ENCODE data around the gene IL1RAPL2.
"Not testable (repeated sequence)": the region's sequence is repeated elsewhere in the genome, so short reads cannot be mapped to it uniquely, and the experiment has no call there.

IL1RAPL2 gene

DNA sequence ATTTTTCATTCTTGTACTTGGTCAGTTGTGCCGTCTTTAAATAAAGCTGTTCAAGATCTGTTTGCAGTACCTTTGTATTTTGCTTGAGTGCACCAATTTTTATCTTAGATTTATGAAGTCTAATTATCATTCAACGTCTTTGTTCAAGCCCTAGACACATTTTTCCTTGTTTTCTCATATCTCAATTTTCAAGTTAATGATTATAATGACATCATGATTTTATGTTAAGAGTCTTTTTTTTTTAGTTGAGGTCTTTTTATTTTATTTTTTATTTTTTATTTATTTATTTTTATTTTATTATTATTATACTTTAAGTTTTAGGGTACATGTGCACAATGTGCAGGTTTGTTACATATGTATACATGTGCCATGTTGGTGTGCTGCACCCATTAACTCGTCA is 463.0 kb downstream of the IL1RAPL2 start:
- not testable (repeated sequence) for DNase-seq (ENCODE audit: low read depth)

DNA sequence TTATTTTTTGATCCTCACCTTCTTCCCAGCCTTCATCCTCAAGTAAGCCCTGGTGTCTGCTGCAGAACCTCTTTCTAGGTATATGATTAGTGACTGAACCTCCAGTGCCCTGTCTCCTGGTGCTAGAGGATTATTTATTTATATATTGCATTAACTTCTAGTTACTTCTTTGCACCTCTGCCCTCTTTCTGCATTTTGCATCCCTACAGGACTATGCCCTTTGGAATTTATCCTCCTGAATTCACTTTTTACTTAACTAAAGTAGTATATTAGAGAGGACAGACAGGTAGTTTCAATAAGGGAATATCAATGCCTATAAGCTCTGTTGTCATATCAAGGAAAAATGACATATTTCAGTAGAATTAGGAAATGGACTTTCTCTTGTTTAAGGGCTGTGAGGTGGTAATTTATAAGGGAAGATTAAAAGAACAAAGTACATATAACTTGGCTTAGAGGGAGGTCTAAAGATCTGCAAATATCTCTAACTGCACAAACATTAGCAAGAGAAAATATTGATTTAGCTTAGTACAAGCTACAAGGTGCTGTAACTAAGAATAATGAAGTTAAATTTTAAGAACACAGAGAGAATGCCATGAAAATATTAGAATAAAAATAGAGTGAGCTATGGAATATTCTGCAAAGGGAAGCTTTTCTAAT is 472.8 kb downstream of the IL1RAPL2 start:
- no peak for DNase-seq (ENCODE audit: low read depth)

DNA sequence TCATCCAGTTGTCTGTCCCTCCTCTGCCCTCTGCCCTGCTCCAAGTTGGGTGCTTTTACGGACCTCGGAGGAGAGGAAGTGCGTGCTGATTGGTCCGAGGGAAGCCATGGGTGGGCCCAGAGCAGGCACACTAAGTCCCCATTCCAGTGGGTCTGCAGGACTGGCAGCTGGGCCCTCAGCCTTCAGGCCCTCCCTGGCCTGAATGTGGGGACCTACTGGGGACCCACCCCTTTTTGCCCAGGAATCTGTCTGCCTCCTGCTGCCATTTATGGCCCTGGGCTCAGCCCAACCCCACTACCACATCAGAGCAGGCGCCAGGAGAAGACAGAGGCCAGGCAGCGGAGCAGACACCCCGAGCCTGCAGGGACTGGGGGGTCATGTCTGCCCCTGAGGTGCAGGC is 484.9 kb downstream of the IL1RAPL2 start:
- no peak for DNase-seq (ENCODE audit: low read depth)

DNA sequence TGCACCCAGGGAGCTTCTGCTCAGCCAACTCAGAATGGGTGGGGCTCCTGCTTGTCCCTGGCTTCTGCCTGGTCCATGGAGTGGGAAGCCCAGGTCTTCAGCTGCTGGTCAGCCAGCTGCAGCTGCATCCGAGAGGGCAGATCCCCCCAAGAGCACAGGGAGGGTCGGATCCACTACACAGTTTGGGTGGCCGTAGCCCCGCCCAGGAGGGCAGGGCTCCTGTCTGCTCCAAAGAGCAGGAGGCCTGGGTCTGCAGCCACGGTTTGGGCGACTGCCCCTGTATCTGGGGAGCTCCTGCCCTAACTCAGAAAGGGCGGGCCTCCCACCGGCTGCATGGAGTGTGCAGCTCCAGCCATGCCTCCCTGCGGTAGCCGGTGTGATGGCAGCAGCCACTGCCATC is 485.4 kb downstream of the IL1RAPL2 start:
- no peak for DNase-seq (ENCODE audit: low read depth)

DNA sequence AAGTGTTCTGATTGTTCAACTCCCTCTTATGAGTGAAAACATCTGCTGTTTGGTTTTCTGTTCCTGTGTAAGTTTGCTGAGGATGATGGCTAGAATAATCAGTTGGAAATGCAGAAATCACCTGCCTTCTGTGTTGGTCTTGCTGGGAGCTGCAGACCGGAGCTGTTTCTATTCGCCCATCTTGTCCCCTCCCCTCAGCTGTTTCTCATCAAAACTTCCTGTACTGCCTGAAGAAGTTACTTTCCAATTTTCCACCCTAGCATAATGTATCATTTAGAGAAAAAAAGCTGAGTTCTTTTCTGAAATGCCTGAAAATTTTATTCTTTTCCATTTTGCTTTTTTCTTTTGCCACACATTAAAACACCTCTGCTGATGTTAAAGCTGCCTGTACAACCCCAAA is 486.9 kb downstream of the IL1RAPL2 start:
- DNase-seq (ENCODE audit: low read depth): no peak

DNA sequence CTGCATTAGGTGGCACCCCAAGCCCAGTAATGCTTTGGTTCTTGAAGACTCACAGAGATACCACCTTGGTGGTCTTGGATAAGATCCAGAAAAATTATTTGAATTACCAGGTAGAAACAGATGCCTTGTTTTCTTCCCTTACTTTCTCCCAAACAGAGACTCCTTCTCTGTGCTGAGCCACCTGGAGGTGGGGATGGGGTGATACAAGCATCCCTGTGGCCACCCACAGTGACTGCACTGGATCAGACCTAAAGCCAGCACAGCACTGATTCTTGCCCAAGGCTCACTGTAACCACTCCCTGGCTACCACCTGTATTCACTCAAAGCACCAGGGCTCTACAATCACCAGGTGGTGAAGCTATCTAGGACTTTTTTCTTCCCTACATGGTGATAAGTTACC is 497.7 kb downstream of the IL1RAPL2 start:
- DNase-seq (ENCODE audit: low read depth): no peak

DNA sequence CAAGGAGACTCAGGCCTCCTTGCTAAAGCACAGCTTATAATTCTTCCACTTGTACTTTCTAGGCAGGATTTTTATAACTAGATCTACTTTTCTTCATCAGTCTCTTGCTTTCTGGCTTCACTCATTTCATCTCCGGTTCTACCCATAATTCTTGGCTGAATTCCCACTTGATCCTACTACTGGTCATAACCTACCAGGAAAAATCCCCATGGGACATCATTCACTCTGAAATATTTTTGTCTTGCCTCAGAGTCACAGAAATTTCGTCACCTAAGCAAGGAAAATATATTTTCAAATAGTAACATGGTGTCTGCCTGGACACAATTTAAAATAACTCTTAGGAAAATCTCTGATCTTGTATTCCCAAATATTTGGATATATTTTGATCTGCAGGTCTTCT is 532.2 kb downstream of the IL1RAPL2 start:
- DNase-seq (ENCODE audit: low read depth): no peak

- no peak for DNase-seq (ENCODE audit: low read depth)
Observed at GRCh38 chrX:105098812-105099211, 532.8 kb downstream of the IL1RAPL2 start.

- DNase-seq (ENCODE audit: low read depth): no peak
Observed at GRCh38 chrX:105101378-105101777, 535.4 kb downstream of the IL1RAPL2 start.

DNA sequence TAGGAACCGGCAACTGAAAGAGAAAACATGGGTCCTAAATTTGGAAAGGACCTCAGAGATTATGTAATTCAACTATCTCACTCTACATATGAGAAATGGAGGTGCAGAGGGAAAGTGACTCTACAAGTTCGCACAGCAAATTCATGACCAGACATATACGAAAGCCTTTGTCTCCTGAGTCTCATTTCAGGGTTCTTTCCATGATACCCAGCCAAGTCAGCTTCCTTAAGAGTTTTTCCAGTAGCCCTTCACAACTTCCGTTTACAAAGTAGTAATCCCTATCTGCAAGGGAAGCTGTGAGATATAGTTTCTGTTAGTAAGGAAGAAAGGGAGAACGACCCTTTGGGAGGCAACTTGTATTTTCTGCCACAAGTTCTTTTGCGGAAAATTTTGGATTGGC is 543.9 kb downstream of the IL1RAPL2 start:
- DNase-seq (ENCODE audit: low read depth): no peak

DNA sequence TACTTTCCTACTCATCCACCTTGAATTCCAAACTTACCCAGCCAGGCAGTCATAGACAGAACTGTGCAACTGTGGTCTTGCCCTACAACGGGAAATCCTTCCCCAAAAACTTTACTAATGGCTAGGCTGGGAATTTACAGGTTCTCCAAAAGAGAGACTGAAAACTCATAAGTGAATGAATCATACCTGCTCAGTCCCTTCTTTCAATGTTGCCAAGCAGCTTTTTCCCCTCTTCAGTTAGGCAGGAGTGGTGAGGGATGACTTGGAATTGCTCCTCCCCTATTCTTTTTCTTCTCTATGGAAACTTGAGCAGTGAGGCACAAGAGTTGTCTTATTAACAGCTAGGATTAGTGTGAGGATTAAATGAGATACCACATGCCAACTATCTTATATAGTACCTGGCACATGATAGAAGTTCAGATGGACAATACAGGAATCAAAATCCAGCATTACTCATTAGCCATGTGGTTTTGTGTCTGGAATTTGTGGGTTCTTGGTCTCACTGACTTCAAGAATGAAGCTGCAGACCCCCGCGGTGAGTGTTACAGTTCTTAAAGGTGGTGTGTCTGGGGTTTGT is 548.6 kb downstream of the IL1RAPL2 start:
- DNase-seq (ENCODE audit: low read depth): no peak

DNA sequence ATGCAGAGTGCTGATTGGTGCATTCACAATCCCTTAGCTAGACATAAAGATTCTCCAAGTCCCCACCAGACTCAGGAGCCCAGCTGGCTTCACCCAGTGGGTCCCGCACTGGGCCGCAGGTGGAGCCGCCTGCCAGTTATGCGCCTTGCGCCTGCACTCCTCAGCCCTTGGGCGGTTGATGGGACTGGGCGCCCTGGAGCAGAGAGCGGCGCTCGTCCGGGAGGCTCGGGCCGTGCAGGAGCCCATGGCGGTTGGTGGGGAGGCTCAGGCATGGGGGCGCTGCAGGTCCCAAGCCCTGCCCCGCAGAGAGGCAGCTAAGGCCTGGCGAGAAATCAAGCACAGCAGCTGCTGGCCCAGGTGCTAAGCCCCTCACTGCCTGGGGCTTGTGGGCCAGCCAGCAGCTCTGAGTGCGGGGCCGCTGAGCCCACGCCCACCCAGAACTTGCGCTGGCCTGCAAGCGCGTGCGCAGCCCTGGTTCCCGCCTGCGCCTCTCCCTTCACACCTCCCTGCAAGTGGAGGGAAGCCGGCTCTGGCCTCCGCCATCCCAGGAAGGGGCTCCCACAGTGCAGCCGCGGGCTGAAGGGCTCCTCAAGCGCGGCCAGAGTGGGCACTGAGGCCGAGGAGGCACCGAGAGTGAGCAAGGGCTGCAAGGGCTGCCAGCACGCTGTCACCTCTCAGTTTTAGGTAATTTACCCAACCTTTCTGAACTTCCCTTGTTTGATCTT is 549.8 kb downstream of the IL1RAPL2 start:
- DNase-seq (ENCODE audit: low read depth): not testable (repeated sequence)

GRCh38 chrX:105116486-105116885 is 550.5 kb downstream of the IL1RAPL2 start:
- no peak for DNase-seq (ENCODE audit: low read depth)

DNA sequence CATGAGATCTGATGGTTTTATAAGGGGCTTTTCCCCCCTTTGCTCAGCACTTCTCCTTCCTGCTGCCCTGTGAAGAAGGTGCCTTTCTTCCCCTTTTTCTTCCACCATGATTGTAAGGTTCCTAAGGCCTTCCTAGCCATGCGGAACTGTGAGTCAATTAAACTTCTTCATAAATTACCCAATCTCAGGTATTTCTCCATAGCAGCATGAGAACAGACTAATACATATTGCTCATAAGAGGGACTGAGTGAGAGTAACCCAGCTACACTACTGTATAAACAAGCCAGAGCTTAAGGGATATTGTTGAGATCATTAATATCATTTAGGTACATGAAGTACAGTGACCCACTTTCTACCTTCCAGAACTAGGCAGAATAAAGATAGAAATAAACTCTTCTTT is 551.6 kb downstream of the IL1RAPL2 start:
- no peak for DNase-seq (ENCODE audit: low read depth)

GRCh38 chrX:105120463-105120862 is 554.5 kb downstream of the IL1RAPL2 start:
- no peak for DNase-seq (ENCODE audit: low read depth)

DNA sequence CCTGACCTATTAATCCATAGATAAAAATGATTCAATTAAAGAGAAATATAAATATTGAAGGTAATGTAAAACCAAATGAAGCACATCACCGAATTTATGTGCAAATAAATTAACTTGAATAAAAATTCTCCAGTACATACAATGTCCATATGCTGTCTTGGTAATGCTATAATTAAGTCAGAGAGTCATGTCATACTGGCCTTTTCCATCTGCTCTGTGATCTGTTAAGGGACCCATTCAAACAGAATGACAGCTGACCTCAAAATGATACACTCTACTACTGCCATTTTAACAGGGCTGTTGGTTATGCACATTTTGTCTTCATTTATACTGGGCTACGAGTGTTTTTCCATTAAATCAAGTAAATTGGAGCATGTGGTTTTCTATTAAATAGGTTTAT is 555.2 kb downstream of the IL1RAPL2 start:
- DNase-seq (ENCODE audit: low read depth): no peak

GRCh38 chrX:105126201-105126600 is 560.2 kb downstream of the IL1RAPL2 start:
- DNase-seq (ENCODE audit: low read depth): no peak

- DNase-seq (ENCODE audit: low read depth): no peak
Observed at GRCh38 chrX:105134273-105134672, 568.3 kb downstream of the IL1RAPL2 start.

- no peak for DNase-seq (ENCODE audit: low read depth)
Observed at GRCh38 chrX:105136786-105137185, 570.8 kb downstream of the IL1RAPL2 start.

GRCh38 chrX:105150036-105150435 is 584.0 kb downstream of the IL1RAPL2 start:
- DNase-seq (ENCODE audit: low read depth): no peak

GRCh38 chrX:105150557-105150956 is 584.6 kb downstream of the IL1RAPL2 start:
- DNase-seq (ENCODE audit: low read depth): no peak

- no peak for DNase-seq (ENCODE audit: low read depth)
Observed at GRCh38 chrX:105167233-105167632, 601.2 kb downstream of the IL1RAPL2 start.

DNA sequence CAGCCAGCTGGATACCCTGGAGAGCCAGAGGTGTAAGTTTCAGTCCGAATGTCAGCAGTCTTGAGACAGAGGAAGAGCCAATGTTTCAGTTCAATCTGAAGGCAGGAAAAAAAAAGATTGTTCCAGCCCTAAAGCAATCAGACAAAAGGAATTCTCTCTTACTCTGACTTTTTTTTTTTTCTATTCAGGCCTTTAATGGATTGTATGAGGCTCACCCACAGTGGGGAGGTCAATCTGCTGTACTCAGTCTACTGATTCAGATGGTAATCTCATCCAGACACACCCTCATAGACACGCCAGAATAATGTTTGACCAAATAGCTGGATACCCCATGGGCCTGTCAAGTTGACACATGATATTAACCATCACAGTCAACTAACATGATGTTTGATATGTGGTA is 602.6 kb downstream of the IL1RAPL2 start:
- no peak for DNase-seq (ENCODE audit: low read depth)

DNA sequence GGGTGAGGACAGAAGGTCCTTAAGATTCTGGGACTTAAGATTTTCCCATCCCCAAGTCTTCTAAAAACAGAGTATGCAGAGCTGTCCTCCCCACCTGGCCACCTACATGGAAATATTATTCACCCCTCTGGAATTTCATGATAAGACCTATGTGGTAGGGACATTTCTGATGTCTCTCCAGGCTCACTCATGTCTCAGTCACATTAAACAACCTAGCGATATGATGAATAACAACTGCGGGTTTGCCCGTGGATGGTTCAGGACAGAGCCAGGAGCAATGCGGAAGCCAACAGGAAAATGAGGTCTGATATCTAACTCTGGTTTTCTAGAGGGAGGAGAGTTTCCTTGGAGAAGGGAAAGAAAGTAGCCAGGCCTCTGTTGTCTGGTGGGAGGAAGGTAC is 607.1 kb downstream of the IL1RAPL2 start:
- no peak for DNase-seq (ENCODE audit: low read depth)
